Loucy (cell line): ENCODE data around the gene FA2H.

Experiments
- H2AFZ ChIP-seq: fragments of 200-600 bp; sonication (generic); 2 replicates; pipeline ENCODE4 v1.6.0; 2016; ENCODE audit warnings: antibody characterized with exemption, mild to moderate bottlenecking, low read length, moderate library complexity
- H3F3A ChIP-seq: fragments of 200-600 bp; 2 replicates; pipeline ENCODE4 v1.6.0; 2016; ENCODE audit warnings: antibody characterized with exemption, low read depth, mild to moderate bottlenecking
- H3K27me3 ChIP-seq: fragments of 200-600 bp; sonication (generic); 2 replicates; pipeline ENCODE4 v1.6.1; 2014; ENCODE audit warnings: low read length, mild to moderate bottlenecking; ENCODE audit not compliant: insufficient read depth, poor library complexity, severe bottlenecking
- H3K36me3 ChIP-seq: fragments of 200-600 bp; sonication (generic); 2 replicates; pipeline ENCODE4 v1.6.1; 2016; ENCODE audit warnings: low read length; ENCODE audit not compliant: insufficient read depth
- H3K4me1 ChIP-seq: fragments of 200-600 bp; sonication (generic); 2 replicates; pipeline ENCODE4 v1.5.1; 2014; ENCODE audit warnings: low read length, mild to moderate bottlenecking; ENCODE audit not compliant: insufficient read depth, poor library complexity, severe bottlenecking
- H3K4me2 ChIP-seq: fragments of 200-600 bp; sonication (generic); 2 replicates; pipeline ENCODE4 v1.6.0; 2014; ENCODE audit warnings: antibody characterized with exemption, low read length, low read depth, mild to moderate bottlenecking; ENCODE audit not compliant: poor library complexity, severe bottlenecking
- H3K4me3 ChIP-seq: fragments of 200-600 bp; sonication (generic); 2 replicates; pipeline ENCODE4 v1.5.1; 2014; ENCODE audit warnings: low read length, mild to moderate bottlenecking, mixed read lengths; ENCODE audit not compliant: poor library complexity, severe bottlenecking
- H3K79me2 ChIP-seq: fragments of 200-600 bp; sonication (generic); 2 replicates; pipeline ENCODE4 v1.6.1; 2014; ENCODE audit warnings: low read length; ENCODE audit not compliant: insufficient read depth
- H3K9ac ChIP-seq: fragments of 200-600 bp; sonication (generic); 2 replicates; pipeline ENCODE4 v1.6.0; 2014; ENCODE audit warnings: mild to moderate bottlenecking, low read depth, low read length, moderate library complexity; ENCODE audit not compliant: poor library complexity, severe bottlenecking
- H3K9me2 ChIP-seq: fragments of 200-600 bp; sonication (generic); replicated peaks from 2 replicates; pipeline ENCODE4 v1.6.1; 2016; ENCODE audit warnings: low read depth, low read length, mixed read lengths
- H3K9me3 ChIP-seq: fragments of 200-600 bp; sonication (generic); 2 replicates; pipeline ENCODE4 v1.6.1; 2014; ENCODE audit warnings: mild to moderate bottlenecking, antibody characterized with exemption, low read length, low read depth; ENCODE audit not compliant: insufficient read depth
- H4K20me1 ChIP-seq: fragments of 200-600 bp; sonication (generic); 2 replicates; pipeline ENCODE4 v1.6.0; 2014; ENCODE audit warnings: antibody characterized with exemption, low read length, mild to moderate bottlenecking; ENCODE audit not compliant: insufficient read depth, poor library complexity, severe bottlenecking
- EZH2phosphoT487 ChIP-seq: fragments of 200-600 bp; IDR thresholded peaks from 2 replicates; pipeline ENCODE4 v1.6.1; 2018; ENCODE audit warnings: antibody characterized with exemption, mild to moderate bottlenecking, moderate library complexity, borderline replicate concordance
- TF ChIP-seq, protein P1 (sequence below): fragments of 200-600 bp; sonication (generic); conservative IDR thresholded peaks from 2 replicates; pipeline ENCODE4 v1.5.1; 2014; ENCODE audit warnings: mild to moderate bottlenecking, antibody characterized with exemption, low read length

The FA2H gene

GRCh38 chr16:74699666-74700065 lies 75.0 kb downstream of the FA2H start:
- Histone ChIP-seq H3K79me2 (peaks cover 15% of the 10 kb centered on the region), H3K9me3 (no peaks in the 10 kb centered on the region), H3K4me1 (peaks cover 22% of the 10 kb centered on the region), H3K9me2 (no peaks in the 10 kb centered on the region), H3F3A (no peaks in the 10 kb centered on the region), H3K27me3 (no peaks in the 10 kb centered on the region), H2AFZ (no peak overlapping the region), H3K4me3 (peak overlapping the region; percentile 82), H3K36me3 (no peaks in the 10 kb centered on the region), H3K4me2 (peak overlapping the region; percentile 92), H3K9ac (peak overlapping the region; percentile 78), H4K20me1 (no peaks in the 10 kb centered on the region)
- TF ChIP-seq EZH2phosphoT487: no peak
- TF ChIP-seq, protein P1, sequence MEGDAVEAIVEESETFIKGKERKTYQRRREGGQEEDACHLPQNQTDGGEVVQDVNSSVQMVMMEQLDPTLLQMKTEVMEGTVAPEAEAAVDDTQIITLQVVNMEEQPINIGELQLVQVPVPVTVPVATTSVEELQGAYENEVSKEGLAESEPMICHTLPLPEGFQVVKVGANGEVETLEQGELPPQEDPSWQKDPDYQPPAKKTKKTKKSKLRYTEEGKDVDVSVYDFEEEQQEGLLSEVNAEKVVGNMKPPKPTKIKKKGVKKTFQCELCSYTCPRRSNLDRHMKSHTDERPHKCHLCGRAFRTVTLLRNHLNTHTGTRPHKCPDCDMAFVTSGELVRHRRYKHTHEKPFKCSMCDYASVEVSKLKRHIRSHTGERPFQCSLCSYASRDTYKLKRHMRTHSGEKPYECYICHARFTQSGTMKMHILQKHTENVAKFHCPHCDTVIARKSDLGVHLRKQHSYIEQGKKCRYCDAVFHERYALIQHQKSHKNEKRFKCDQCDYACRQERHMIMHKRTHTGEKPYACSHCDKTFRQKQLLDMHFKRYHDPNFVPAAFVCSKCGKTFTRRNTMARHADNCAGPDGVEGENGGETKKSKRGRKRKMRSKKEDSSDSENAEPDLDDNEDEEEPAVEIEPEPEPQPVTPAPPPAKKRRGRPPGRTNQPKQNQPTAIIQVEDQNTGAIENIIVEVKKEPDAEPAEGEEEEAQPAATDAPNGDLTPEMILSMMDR: no peak

- TF ChIP-seq EZH2phosphoT487: no peak
- TF ChIP-seq, protein P1: no peak
- peak overlapping the region; percentile 1 for H3K9ac ChIP-seq
- H3F3A ChIP-seq: no peaks in the 10 kb centered on the region
- H3K4me1 ChIP-seq: peaks cover 22% of the 10 kb centered on the region
- peak overlapping the region; percentile 92 for H3K4me2 ChIP-seq
- no peaks in the 10 kb centered on the region for H3K27me3 ChIP-seq
- H3K36me3 ChIP-seq: no peaks in the 10 kb centered on the region
- H3K9me2 ChIP-seq: no peaks in the 10 kb centered on the region
- peaks cover 15% of the 10 kb centered on the region for H3K79me2 ChIP-seq
- H3K9me3 ChIP-seq: no peaks in the 10 kb centered on the region
- H4K20me1 ChIP-seq: no peaks in the 10 kb centered on the region
- H3K4me3 ChIP-seq: peak overlapping the region; percentile 82
- no peak overlapping the region for H2AFZ ChIP-seq
Measured at GRCh38 chr16:74698222-74698621, 76.4 kb downstream of the FA2H start.

- no peaks in the 10 kb centered on the region for H3K27me3 ChIP-seq
- no peak overlapping the region for H3K9ac ChIP-seq
- no peaks in the 10 kb centered on the region for H4K20me1 ChIP-seq
- no peak overlapping the region for H2AFZ ChIP-seq
- H3K4me1 ChIP-seq: peaks cover 16% of the 10 kb centered on the region
- peaks cover 15% of the 10 kb centered on the region for H3K79me2 ChIP-seq
- H3K9me3 ChIP-seq: no peaks in the 10 kb centered on the region
- no peaks in the 10 kb centered on the region for H3K36me3 ChIP-seq
- H3K4me3 ChIP-seq: peak overlapping the region; percentile 53
- H3K4me2 ChIP-seq: peak overlapping the region; percentile 45
- TF ChIP-seq EZH2phosphoT487: no peak
- TF ChIP-seq, protein P1: no peak
- no peaks in the 10 kb centered on the region for H3K9me2 ChIP-seq
- no peaks in the 10 kb centered on the region for H3F3A ChIP-seq
Measured at GRCh38 chr16:74695450-74696422, 78.9 kb downstream of the FA2H start.
